Thoracic aorta (tissue), 2 donors: Measurements from ENCODE around the gene CASD1. TPM values are rescaled to one million over a fixed set of nuclear protein-coding genes. Genes with fewer than 3 reads are reported as not detected.

Source experiments
- ATAC-seq: fragments of 150-250 bp; one replicate; pipeline ENCODE4 v1.8.0; 2017; ENCODE audit warnings: low read depth; ENCODE audit not compliant: insufficient number of reproducible peaks, low FRiP score
- DNase-seq: peaks from one replicate; pipeline ENCODE4 v3.0.0-alpha.2; 2020; ENCODE audit warnings: low spot score
- H3K27ac ChIP-seq, 2 donors: fragments of 200-600 bp; sonication (generic); 1 replicate in 1 of 2; 2 replicates in 1 of 2; pipeline ENCODE4 v1.5.1; 2016; ENCODE audit warnings: mild to moderate bottlenecking in 2 of 2, moderate library complexity in 2 of 2
- H3K27me3 ChIP-seq: fragments of 200-600 bp; sonication (generic); replicated peaks from 2 replicates; pipeline ENCODE4 v1.6.0; 2016; ENCODE audit warnings: mild to moderate bottlenecking; ENCODE audit not compliant: insufficient read depth
- H3K36me3 ChIP-seq: fragments of 200-600 bp; sonication (generic); one replicate; pipeline ENCODE4 v1.5.1; 2016
- H3K4me1 ChIP-seq, 2 donors: fragments of 200-600 bp; sonication (generic); 1 replicate in 1 of 2; 2 replicates in 1 of 2; pipeline versions ENCODE4 v1.5.1 to v1.6.0; 2016; ENCODE audit warnings: low read depth in 2 of 2, mild to moderate bottlenecking in 1 of 2; ENCODE audit not compliant: control insufficient read depth in 1 of 2
- H3K4me3 ChIP-seq: fragments of 200-600 bp; sonication (generic); 2 replicates; pipeline ENCODE4 v1.5.1; 2016; ENCODE audit warnings: mild to moderate bottlenecking
- H3K9me3 ChIP-seq: fragments of 200-600 bp; sonication (generic); 2 replicates; pipeline ENCODE4 v1.5.1; 2016
- CTCF ChIP-seq: fragments of 200-600 bp; sonication (generic); IDR thresholded peaks from one replicate; pipeline ENCODE4 v1.5.1; 2019; ENCODE audit warnings: antibody characterized with exemption
- total RNA-seq, 2 donors: library from RNA; depleted of rRNA; stranded (reverse); fragments of >200 nt; gene quantifications; one replicate each; pipeline versions ENCODE4 v1.1.0 to v1.2.3, GENCODE V29; 2016

The CASD1 gene
- total RNA-seq, 2 donors from 2014 or later = 12.3 to 21.0 TPM

GRCh38 chr7:94556028-94556427 is 46.4 kb downstream of the CASD1 start:
- H3K27me3 ChIP-seq = no peaks in the 10 kb centered on the region
- H3K27ac ChIP-seq = no peak overlapping the region
- H3K4me3 ChIP-seq = no peak overlapping the region
- no peaks in the 10 kb centered on the region for H3K4me1 ChIP-seq
- TF ChIP-seq CTCF = no peak
- ATAC-seq = no peak
- no peaks in the 10 kb centered on the region for H3K36me3 ChIP-seq
- DNase-seq = no peak
- H3K9me3 ChIP-seq = no peaks in the 10 kb centered on the region

GRCh38 chr7:94557215-94557614 is 47.6 kb downstream of the CASD1 start:
- ATAC-seq = no peak
- H3K4me3 ChIP-seq = no peak overlapping the region
- no peak overlapping the region for H3K27ac ChIP-seq

GRCh38 chr7:94559972-94560371 is 50.4 kb downstream of the CASD1 start:
- Histone ChIP-seq H3K9me3 (no peaks in the 10 kb centered on the region), H3K36me3 (no peaks in the 10 kb centered on the region), H3K4me1 (no peaks in the 10 kb centered on the region), H3K27me3 (no peaks in the 10 kb centered on the region), H3K4me3 (no peak overlapping the region), H3K27ac (no peak overlapping the region)
- no peak for DNase-seq
- no peak for TF ChIP-seq CTCF
- no peak for ATAC-seq

More at GRCh38 chr7:94557215-94557614, 47.6 kb downstream of the CASD1 start:
- DNase-seq = no peak
- TF ChIP-seq CTCF = no peak
- H3K9me3 ChIP-seq = no peaks in the 10 kb centered on the region
- no peaks in the 10 kb centered on the region for H3K27me3 ChIP-seq
- H3K36me3 ChIP-seq = no peaks in the 10 kb centered on the region
- H3K4me1 ChIP-seq = no peaks in the 10 kb centered on the region

GRCh38 chr7:94561841-94562514 is 52.4 kb downstream of the CASD1 start:
- no peaks in the 10 kb centered on the region for H3K36me3 ChIP-seq
- no peak overlapping the region for H3K27ac ChIP-seq
- no peak for TF ChIP-seq CTCF
- DNase-seq (no peak), ATAC-seq (no peak)
- no peaks in the 10 kb centered on the region for H3K4me1 ChIP-seq
- H3K4me3 ChIP-seq = no peak overlapping the region
- H3K27me3 ChIP-seq = no peaks in the 10 kb centered on the region
- H3K9me3 ChIP-seq = no peaks in the 10 kb centered on the region

- ATAC-seq (no peak), DNase-seq (no peak)
- H3K36me3 ChIP-seq = no peaks in the 10 kb centered on the region
- H3K9me3 ChIP-seq = no peaks in the 10 kb centered on the region
- no peak overlapping the region for H3K4me3 ChIP-seq
- no peaks in the 10 kb centered on the region for H3K4me1 ChIP-seq
- H3K27me3 ChIP-seq = no peaks in the 10 kb centered on the region
- no peak for TF ChIP-seq CTCF
- H3K27ac ChIP-seq = no peak overlapping the region
Observed at GRCh38 chr7:94562525-94562924, 52.9 kb downstream of the CASD1 start.
